DMS79 (cell line): ENCODE data around the gene ZNF594.
"Not testable (repeated sequence)": the region's sequence is repeated elsewhere in the genome, so short reads cannot be mapped to it uniquely, and the experiment has no call there.

Experiments used
- DNase-seq: peaks from one replicate; lab custom pipeline; 2025; lab: John Stamatoyannopoulos, UW

Gene ZNF594

DNA sequence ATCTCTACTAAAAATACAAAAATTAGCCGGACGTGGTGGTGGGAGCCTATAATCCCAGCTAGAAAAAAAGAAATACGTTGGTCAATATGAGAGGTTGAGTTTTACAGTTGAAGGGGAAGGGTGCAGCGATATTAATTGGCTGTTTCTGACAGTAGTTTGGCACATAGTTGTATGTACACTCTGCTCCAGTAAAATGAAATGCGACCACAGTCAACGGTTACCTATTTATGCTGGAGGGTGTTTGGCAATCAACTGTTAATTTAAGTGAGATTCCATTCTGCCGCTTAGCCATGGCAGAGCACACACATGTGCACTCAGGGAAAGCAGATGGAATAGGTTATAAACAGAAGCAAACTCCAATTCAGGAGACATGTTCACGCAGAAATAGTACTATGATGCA lies 9.3 kb upstream of the ZNF594 start:
- no peak for DNase-seq

DNA sequence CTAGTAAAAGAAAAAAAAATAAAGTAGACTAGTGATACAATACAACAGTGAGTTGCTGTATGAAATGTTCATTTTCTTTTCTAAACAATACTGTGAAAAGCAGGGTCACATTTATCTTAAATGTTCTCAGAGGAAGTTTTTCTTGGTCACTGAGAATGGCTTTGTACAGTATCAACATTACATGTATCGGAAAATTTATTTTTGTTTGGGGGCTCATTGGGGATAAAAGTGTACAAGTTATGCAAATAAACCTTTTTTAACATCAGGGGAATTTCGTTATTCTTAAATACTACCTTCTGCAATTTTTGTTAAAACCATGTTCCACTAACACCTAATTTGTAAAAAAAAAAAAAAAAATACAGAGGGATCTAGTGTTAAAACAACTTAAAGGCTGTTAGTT lies 8.7 kb upstream of the ZNF594 start:
- no peak for DNase-seq

DNA sequence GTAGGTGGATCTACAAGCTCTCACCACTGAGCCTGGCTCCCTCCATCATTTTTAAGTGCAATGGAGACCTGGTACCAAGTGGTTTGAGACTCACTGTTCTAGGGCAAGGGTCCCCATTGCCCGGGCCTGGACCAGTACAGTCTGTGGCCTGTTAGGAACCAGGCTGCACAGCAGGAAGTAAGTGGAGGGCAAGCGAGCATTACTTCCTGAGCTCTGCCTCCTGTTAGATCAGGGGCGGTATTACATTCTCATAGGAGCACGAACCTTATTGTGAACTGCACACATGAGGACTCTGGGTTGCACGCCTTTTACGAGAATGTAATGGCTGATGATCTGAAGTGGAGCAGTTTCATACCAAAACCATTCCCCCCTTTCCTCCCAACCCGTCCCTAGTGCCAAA lies 6.8 kb upstream of the ZNF594 start:
- no peak for DNase-seq

DNA sequence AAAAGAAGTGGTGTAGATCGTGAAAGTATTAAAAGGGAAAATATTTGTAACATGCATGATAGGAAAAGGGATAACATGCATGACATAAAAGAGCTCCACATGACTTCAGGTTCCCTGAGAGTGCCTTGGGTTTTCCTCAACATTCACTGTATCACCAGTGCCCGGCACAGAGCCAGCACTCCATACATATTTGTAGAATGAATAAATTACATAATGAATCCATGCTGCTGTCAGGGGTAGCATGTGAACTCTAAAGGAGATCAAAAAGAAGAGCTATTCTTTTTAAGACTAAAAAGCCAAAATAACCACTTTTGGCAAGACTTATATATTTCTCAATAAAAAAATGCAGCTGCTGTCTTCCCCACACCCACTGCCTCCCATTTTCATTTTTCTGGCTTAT lies 2.7 kb upstream of the ZNF594 start:
- DNase-seq: no peak

DNA sequence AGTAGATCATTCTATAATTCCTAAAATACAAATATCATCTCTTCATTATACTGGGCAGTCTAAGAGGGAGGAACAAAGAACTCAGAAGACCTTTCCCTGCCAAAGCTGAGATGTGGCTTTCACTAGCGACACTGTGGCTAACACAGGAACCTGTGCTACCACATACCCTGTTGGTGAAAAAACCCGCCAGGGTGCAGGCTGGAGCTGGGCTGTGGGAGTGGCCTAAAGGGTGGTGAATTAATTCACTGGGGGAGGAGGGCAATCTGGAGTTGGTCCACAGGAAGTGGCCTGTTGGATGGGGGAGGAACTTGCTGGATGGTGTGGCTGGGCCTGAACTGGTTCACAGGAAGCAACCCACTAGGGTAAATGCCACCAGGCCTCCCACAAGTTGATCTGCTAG lies 7.4 kb downstream of the ZNF594 start:
- no peak for DNase-seq

DNA sequence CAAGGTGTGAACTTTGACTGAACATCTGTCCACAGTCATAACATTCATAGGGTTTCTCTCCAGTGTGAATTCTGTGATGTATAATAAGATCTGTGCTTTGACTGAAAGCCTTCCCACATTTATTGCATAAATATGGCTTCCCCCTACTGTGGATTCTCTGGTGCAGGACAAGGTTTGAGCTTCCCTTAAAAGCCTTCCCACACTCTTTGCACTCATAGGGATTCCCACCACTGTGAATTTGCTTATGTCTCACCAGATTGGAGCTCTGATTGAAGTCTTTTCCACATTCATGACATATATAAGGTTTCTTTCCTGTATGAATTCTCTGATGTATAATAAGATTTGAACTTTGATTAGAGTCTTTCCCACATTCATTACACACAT lies 8.3 kb downstream of the ZNF594 start:
- no peak for DNase-seq

DNA sequence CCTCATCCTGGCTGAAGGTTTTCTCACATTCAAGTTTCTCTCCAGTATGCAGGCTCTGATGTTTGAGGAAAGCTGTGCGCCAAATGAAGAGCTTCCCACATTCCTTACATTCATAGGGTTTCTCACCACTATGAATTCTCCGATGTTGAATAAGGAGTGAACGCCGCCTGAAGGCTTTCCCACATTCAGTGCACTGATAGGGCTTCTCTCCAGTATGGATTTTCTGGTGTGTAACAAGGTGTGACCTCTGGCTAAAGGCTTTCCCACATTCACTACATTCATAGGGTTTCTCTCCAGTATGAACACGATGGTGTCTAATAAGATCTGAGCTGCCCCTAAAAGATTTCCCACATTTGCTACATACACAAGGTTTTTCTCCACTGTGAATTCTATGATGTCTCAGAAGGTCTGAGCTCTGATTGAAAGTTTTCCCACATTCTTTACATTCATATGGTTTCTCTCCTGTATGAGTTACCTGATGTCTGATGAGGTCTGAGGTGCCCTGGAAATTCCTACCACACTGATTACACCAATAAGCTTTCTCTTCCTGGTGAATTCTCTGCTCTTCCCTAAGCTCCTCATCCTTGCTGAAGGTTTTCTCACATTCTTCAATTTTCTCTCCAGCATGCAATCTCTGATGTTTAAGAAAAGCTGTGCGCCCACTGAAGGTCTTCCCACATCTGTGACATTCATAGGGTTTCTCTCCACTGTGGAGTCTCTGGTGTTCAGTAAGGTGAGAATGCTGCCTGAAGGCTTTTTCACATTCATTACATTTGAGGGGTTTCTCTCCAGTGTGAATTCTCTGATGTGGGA lies 8.9 kb downstream of the ZNF594 start:
- no peak for DNase-seq

DNA sequence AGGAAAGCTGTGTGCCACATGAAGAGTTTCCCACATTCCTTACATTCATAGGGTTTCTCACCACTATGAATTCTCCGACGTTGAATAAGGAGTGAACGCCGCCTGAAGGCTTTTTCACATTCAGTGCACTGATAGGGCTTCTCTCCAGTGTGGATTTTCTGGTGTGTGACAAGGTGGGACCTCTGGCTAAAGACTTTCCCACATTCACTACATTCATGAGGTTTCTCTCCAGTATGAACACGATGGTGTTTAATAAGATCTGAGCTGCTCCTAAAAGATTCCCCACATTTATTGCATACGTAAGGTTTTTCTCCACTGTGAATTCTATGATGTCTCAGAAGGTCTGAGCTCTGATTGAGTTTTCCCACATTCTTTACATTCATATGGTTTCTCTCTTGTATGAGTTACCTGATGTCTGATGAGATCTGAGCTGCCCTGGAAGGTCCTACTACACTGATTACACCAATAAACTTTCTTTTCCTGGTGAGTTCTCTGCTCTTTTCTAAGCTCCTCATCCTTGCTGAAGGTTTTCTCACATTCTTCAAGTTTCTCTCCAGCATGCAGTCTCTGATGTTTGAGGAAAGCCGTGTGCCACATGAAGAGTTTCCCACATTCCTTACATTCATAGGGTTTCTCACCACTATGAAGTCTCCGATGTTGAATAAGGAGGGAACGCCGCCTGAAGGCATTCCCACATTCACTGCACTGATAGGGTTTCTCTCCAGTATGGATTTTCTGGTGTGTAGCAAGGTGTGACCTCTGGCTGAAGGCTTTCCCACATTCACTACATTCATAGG lies 10.0 kb downstream of the ZNF594 start:
- DNase-seq: no peak

DNA sequence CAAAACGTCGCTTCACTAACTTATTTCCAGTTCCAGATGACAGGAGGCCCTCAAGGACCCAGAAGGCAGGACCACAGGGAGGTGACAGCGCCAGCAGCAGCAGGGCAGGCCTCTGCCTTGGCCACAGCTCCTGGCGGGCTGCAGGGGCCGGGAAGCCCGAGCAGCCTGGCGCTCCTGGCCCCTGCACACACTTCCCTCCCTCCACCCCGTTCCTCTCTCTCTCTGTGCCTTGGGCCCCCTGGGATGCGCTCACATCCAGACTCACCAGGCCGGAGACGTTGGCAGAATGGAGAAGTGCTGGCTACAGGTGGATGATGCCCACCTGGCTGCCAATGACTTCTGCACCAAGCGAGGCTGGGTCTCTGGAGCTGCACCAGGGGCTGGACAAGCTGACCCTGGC lies 12.7 kb downstream of the ZNF594 start:
- DNase-seq: no peak

DNA sequence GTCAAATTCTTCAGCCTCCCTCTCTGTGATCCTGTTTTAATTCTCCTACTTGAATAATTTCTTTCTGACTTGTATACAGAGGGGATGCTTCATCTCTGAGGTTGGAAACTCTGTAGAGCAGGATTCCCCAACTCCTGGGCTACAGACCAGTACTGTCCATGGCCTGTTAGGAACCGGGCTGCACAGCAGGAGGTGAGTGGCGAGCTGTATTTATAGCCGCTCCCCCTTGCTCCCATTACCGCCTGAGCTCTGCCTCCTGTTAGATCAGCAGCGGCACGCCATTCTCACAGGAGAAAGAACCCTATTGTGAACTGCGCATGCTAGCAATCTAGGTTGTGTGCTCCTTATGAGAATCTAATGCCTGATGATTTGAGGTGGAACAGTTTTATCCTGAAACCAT lies 16.6 kb downstream of the ZNF594 start:
- DNase-seq: not testable (repeated sequence)

DNA sequence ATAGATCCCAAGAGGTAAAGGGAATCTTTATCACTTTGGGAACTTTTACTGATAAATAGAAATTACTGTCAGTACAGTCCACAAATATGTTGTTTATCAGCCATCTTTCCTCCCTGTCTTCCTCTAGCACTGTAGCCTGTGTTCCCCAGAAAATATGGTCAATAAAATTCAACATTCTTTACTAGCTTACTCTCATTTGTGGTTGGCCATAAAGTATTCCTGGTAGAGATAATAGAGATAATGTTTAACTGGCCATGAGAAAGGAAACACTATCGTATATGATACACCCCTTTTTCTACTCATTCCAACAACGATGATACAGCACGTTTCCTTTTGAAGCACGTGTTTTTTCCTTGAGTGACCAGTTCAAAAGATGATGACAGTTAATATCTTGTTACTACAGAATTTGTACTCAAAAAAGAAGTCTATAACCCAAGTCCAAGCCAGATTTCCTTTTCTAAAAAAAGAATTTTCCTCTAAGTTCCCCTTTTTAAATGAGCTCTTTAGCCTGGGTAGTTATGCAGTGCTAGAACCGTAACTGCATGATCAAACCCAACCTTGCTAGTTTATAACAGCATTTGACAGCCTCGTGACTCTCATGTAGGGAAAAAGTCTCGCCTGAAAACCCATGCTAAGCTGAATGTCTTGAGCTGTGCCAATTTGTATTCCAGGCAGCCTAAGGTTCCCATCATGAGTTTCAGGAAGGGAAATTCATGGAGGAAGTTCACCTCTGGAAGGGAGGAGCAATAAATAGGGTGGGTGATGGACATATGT lies 25.7 kb downstream of the ZNF594 start:
- not testable (repeated sequence) for DNase-seq

DNA sequence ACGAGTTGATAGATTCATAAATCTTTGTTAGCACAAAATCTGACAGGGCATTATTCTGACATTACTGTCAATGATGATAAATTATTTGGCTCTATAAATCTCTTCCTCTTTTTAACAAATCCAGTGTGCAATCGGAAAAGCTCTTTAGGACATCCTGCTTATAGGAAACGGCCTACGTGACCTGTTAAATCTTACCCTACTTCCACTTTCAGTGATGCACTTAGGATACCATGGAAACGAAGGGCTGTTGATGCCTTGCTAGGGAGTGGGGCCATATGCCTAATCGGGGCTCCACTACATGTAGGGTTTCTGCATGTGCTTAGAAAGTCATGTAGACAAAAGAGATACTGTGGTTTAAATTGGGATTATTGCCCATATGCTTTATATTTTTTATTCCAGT lies 27.2 kb downstream of the ZNF594 start:
- no peak for DNase-seq

DNA sequence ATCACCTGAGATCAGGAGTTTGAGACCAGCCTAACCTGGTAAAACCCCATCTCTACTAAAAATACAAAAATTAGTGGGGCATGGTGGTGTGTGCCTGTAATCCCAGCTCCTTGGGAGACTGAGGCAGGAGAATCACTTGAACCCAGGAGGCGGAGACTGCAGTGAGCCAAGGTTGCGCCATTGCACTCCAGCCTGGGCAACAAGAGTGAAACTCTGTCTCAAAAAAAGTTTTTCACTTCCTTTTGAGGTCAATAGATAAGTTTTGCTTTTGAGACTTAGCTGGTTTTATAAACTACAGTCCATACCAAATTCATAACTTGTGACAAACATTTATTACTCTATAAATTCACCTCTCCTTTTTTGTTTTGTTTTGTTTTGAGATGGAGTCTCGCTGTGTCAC lies 29.9 kb downstream of the ZNF594 start:
- DNase-seq: not testable (repeated sequence)

DNA sequence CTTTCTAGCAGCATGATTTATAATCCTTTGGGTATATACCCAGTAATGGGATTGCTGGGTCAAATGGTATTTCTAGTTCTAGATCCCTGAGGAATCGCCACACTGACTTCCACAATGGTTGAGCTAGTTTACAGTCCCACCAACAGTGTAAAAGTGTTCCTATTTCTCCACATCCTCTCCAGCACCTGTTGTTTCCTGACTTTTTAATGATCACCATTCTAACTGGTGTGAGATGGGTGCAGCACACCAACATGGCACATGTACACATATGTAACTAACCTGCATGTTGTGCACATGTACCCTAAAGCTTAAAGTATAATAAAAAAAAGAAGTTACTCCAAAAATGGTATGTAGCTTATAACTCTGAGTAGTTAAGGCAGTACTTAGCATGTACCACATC lies 31.0 kb downstream of the ZNF594 start:
- DNase-seq: not testable (repeated sequence)

DNA sequence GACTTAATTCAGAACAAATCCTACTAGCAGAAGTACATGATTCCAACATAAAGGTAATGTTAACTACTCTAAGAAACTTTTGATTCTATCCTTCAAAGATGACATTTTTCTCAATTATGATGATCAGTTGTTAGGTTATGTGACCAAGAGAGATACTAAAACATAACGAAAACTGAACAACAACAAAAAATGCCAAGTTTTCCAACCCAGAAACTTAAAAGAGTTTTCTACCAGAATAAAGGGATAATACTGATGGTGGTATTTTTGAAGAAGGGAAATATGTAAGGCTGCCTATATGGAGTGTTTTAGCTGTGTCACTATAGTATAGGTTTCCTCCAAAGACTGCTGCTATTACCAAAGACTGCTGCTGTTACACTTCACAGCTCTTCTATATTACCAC lies 45.5 kb downstream of the ZNF594 start:
- not testable (repeated sequence) for DNase-seq

DNA sequence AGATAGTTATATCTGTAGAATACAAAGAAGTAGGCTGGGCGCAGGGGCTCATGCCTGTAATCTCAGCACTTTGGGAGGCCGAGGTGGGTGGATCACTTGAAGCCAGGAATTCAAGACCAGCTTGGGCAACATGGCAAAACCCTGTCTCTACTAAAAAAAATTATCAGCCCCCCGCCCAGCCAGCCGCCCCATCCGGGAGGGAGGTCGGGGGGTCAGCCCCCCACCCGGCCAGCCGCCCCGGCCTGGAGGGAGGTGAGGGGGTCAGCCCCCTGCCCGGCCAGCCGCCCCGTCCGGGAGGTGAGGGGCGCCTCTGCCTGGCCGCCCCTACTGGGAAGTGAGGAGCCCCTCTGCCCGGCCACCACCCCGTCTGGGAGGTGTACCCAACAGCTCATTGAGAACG lies 48.8 kb downstream of the ZNF594 start:
- not testable (repeated sequence) for DNase-seq

DNA sequence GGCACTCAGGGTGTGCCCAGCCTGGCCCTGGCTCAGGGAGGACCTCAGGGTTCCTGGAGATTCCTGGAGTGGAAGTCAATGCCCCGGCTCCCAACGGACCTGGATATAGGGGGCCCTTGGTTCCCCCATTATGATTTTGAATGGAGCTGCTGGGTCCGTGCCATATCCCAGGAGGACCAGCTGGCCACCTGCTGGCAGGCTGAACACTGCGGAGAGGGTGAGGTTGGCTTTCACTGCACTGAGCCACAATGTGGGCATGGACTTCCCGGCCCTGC lies 52.3 kb downstream of the ZNF594 start:
- no peak for DNase-seq

DNA sequence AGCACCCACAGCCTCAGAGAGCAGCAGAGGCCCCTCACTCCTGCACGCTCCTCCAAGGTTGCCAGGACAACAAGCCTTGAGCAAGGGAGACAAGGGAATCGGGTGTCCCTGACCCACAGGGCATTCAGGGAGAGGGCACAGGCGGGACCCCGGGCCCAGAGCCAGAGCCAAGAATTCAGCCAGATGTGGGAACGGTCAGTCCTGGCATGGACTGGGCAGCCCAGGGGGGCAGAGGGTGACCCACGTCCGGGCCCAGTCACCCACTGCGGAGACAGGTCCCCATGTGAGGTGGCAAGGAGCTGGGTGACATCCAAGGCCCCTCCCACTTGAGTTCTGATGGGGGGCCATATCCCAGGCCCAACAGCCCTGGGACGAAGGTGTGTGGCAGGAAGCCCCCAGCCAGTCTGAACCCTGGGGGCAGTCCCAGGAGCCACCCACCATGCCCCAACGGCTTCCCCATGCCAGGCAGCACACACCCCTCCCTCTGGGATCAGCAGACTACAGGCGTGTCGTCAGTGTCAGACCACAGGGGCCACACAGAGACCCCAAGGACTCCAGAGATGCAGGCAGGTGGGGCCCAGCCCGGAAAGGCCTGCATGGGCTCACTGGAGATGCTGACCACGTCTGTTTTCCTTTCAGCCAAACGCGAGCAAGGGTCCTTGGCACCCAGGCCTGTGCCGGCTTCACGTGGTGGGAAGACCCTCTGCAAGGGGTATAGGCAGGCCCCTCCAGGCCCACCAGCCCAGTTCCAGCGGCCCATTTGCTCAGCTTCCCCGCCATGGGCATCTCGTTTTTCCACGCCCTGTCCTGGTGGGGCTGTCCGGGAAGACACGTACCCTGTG lies 52.8 kb downstream of the ZNF594 start:
- DNase-seq: no peak

DNA sequence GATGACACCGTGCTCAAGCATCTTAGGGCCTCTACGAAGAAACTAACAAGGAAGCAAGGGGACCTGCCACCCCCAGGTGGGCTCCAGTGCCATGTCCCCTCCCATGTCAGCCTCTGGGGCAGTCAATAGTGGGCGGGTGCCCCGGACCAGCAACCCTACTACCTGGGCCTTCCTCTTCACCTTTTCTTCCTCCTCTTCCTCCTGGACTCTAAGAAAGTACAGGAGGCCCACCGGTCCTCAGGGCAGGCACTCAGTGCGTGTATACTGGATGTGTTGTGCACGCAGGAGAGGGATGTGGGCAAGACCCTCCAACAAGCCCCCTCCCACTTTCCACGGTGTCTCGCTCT lies 53.5 kb downstream of the ZNF594 start:
- not testable (repeated sequence) for DNase-seq

DNA sequence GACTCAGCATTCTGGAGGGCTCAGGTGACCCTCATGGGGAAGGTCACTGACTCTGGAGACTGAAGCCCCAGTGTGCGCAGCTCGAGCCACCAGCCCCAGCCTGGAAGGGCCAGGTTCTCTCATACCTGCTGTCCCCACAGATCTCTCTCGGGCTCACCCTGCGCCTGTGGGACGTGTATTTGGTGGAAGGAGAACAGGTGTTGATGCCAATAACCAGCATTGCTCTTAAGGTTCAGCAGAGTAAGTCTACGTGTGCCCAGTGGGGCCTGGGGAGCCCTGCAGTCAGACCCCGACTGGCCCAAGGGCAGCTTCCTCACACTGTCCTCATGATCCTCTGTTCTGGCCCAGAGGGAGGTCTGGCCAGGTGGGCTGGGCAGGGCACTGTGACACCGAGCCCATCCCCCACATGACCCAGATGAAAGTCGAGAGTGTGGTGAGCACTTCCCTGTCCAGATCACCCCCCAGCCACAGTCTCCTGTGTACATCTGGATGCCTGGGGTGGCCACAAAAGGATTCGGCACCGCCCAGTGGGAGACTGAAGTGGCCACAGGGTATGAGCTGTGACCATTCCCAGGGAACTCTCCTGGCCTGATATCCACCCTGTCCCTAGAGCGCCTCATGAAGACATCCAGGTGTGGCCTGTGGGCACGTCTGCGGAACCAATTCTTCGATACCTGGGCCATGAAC lies 54.0 kb downstream of the ZNF594 start:
- DNase-seq: not testable (repeated sequence)

DNA sequence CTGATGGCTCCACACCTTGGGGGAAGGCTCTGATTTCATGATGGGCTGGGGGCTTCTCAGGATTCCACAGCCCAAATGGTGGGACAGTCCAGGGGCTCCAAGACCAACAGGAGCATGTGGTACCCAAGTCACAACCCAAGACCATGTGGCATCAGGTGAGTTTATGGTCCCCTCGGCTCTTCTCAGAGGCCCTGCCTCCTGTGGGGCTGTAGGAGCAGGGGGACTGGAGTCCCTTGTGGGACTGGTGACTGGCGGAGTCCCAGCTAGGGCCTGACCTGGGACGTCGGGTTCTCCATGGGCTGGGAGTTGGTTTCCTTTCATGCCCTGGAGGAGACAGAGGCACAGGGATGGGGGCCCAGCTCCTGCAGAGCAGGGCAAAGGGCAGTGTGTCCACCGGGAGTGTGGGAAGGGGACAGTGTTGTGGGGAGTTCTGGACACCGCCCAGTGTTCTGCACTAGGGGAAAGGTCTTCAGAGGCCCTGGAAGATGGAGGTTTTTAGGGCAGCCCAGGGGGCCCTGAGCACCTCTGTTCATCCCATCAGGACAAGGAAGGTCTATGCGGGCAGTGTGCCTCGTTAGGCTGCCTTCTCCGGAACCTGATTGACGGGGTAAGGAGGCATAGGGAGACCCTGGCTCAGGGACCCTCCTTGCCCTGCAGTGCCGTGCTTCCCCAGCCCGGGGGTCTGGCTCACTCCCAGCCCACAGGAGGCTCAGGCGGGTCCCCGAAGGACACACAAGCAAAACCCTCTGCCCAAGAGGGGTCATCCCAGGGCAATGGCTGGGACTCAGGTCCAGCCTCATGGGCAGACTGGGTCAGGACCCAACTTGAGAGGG lies 54.9 kb downstream of the ZNF594 start:
- DNase-seq: not testable (repeated sequence)
